CD4-positive, alpha-beta T cell treated with Interleukin-10 for 1 hour (primary cell): ENCODE measurements around the gene YWHAQ.
"Not testable (repeated sequence)": the region's sequence is repeated elsewhere in the genome, so short reads cannot be mapped to it uniquely, and the experiment has no call there.

Experiments used
- DNase-seq: peaks from one replicate; pipeline ENCODE4 v3.0.0-alpha.2; 2020

YWHAQ gene

GRCh38 chr2:9586465-9586864, 44.3 kb downstream of the YWHAQ start:
- no peak for DNase-seq

GRCh38 chr2:9585486-9585885, 45.3 kb downstream of the YWHAQ start:
- DNase-seq = no peak

GRCh38 chr2:9584902-9585301, 45.9 kb downstream of the YWHAQ start:
- not testable (repeated sequence) for DNase-seq

GRCh38 chr2:9582624-9583023, 48.2 kb downstream of the YWHAQ start:
- DNase-seq = no peak

- DNase-seq = no peak
Observed at GRCh38 chr2:9578467-9579235, 52.1 kb downstream of the YWHAQ start.

GRCh38 chr2:9574331-9574730, 56.5 kb downstream of the YWHAQ start:
- DNase-seq = no peak

GRCh38 chr2:9573840-9574239, 57.0 kb downstream of the YWHAQ start:
- DNase-seq = no peak

GRCh38 chr2:9573013-9573720, 57.6 kb downstream of the YWHAQ start:
- no peak for DNase-seq

- no peak for DNase-seq
Observed at GRCh38 chr2:9570182-9571060, 60.4 kb downstream of the YWHAQ start.

- DNase-seq = no peak
Observed at GRCh38 chr2:9565436-9566153, 65.2 kb downstream of the YWHAQ start.

- DNase-seq = no peak
Observed at GRCh38 chr2:9560628-9561027, 70.2 kb downstream of the YWHAQ start.

- DNase-seq = no peak
Observed at GRCh38 chr2:9558948-9559381, 71.8 kb downstream of the YWHAQ start.

GRCh38 chr2:9556121-9556743, 74.6 kb downstream of the YWHAQ start:
- DNase-seq = peak; percentile 47

- DNase-seq = peak; percentile 85
Observed at GRCh38 chr2:9555297-9556120, 75.3 kb downstream of the YWHAQ start, which contains the start of gene ADAM17. Gene ADAM17, minus strand, starts transcription at chr2:9555830. Its CDS starts 225 bp downstream, at chr2:9555605.

- peak; percentile 49 for DNase-seq
Observed at GRCh38 chr2:9554921-9555296, 75.9 kb downstream of the YWHAQ start.

- DNase-seq = peak; percentile 32
Observed at GRCh38 chr2:9552219-9553178, 78.3 kb downstream of the YWHAQ start.

GRCh38 chr2:9550859-9551391, 79.9 kb downstream of the YWHAQ start:
- DNase-seq = not testable (repeated sequence)

GRCh38 chr2:9549420-9549819, 81.4 kb downstream of the YWHAQ start:
- no peak for DNase-seq

GRCh38 chr2:9548506-9548905, 82.3 kb downstream of the YWHAQ start:
- peak; percentile 15 for DNase-seq
